Heart left ventricle (tissue), 16 donors: Measurements from ENCODE around the gene ZNF440. TPM values are rescaled to one million over a fixed set of nuclear protein-coding genes. Genes with fewer than 3 reads are reported as not detected.
A peak's percentile ranks its signal among the peaks of the same experiment; 100 is the strongest.
"Not testable (repeated sequence)": the region's sequence is repeated elsewhere in the genome, so short reads cannot be mapped to it uniquely, and the experiment has no call there.

Source experiments
- ATAC-seq, 4 donors: fragments of 200-7000 bp; cut with Tn5 transposase; one replicate each; pipeline ENCODE4 v1.9.1; 2020 to 2022; ENCODE audit warnings: moderate library complexity in 4 of 4, mild to moderate bottlenecking in 3 of 4, moderate number of reproducible peaks in 1 of 4
- DNase-seq, 5 donors: peaks; one replicate each; pipeline ENCODE4 v3.0.0-alpha.2; 2020
- H3K27ac ChIP-seq, 12 donors: fragments of 200-600 bp; sonication (generic) in 4 of 12; one replicate each; pipeline versions ENCODE4 v1.5.0 to v1.8.0; 2016 to 2022; ENCODE audit warnings: mild to moderate bottlenecking in 2 of 12
- H3K27me3 ChIP-seq, 9 donors: fragments of 200-600 bp; sonication (generic) in 2 of 9; one replicate each; pipeline versions ENCODE4 v1.5.1 to v1.8.0; 2016 to 2022; ENCODE audit warnings: mild to moderate bottlenecking in 3 of 9
- H3K36me3 ChIP-seq, 9 donors: fragments of 200-600 bp; sonication (generic) in 2 of 9; one replicate each; pipeline versions ENCODE4 v1.5.0 to v1.8.0; 2018 to 2022; ENCODE audit warnings: mild to moderate bottlenecking in 2 of 9
- H3K4me1 ChIP-seq, 12 donors: fragments of 200-600 bp; sonication (generic) in 4 of 12; one replicate each; pipeline versions ENCODE4 v1.5.0 to v1.8.0; 2016 to 2022; ENCODE audit warnings: mild to moderate bottlenecking in 3 of 12
- H3K4me3 ChIP-seq, 12 donors: fragments of 200-600 bp; sonication (generic) in 4 of 12; one replicate each; pipeline versions ENCODE4 v1.5.0 to v1.8.0; 2017 to 2022; ENCODE audit warnings: mild to moderate bottlenecking in 9 of 12, moderate library complexity in 4 of 12
- H3K9me3 ChIP-seq, 12 donors: fragments of 200-600 bp; sonication (generic) in 4 of 12; one replicate each; pipeline versions ENCODE4 v1.5.0 to v1.8.0; 2016 to 2022; ENCODE audit warnings: mild to moderate bottlenecking in 1 of 12
- POLR2A ChIP-seq, 2 donors: fragments of 450-650 bp; IDR thresholded peaks; one replicate each; pipeline ENCODE4 v1.6.1; 2017; ENCODE audit warnings: antibody characterized with exemption in 2 of 2, mild to moderate bottlenecking in 2 of 2, moderate library complexity in 2 of 2
- WGBS, 4 donors: extraction: QIAGEN DNeasy Blood & Tissue Kit in 2 of 4; methylation state at CpG; one replicate each; pipeline versions ENCODE4 v1.1.5 to v1.1.7; 2013 to 2018; 5-methylcytosine and 5-hydroxymethylcytosine counted together
- intact Hi-C, 10 donors: fragments of 100-400 bp; cut with DNase I; formaldehyde crosslinking; loops; one replicate each; pipeline versions ENCODE4 v1.11.1 to v1.14.2; 2022
- polyA plus RNA-seq, 2 donors: library from polyadenylated mRNA; stranded (reverse); fragments of 200-250 nt; gene quantifications; one replicate each; pipeline ENCODE4 v1.2.3, GENCODE V29; 2013
- total RNA-seq, 9 donors: library from RNA; depleted of rRNA in 2 of 9; stranded (reverse); fragments of >200 nt in 2 of 9; fragmentation: NEBNext Ultra II Directional in 3 of 9; extraction: Animal tissue kit (Norgen Biotek cat#: 25700) in 3 of 9; gene quantifications; one replicate each; pipeline versions ENCODE4 v1.1.0 to v1.2.4, GENCODE V29; 2016 to 2023
- TF ChIP-seq, protein P1 (sequence below), 12 donors: fragments of 200-600 bp; sonication (generic) in 4 of 12; IDR thresholded peaks; one replicate each; pipeline versions ENCODE4 v1.5.0 to v1.8.0; 2018 to 2022; ENCODE audit warnings: antibody characterized with exemption in 12 of 12, mild to moderate bottlenecking in 5 of 12
- donor health status: ischemic (EF 13 %, LVEDD 7.1; RV severe dilation, severe dysfunction).
- donor health status: healthy with polysubstance abuse.
- donor health status: DM: no; HTN: yes; CAD: no.
- donor health status: DM: no; HTN: no; CAD: no.
- donor health status: ischemic (EF 25% LVEDD 6.9; RV normal size, moderate dysfunction).
- donor health status: ischemic (EF 25% LVEDD 5.7; RV mildly dilated, moderate dysfunction).
- donor health status: healthy.
- donor health status: DM: yes; HTN: yes; CAD: no.
- donor health status: ischemic (EF 35%, LVEDD 5.7; RV mildly dilated, moderate dysfunction).
- donor health status: nonischemic (EF 11% LVEDD 7.7; RV severe dilation, severe dysfunction).
- donor health status: DM: yes; HTN: yes; CAD: no.
- donor health status: PGD.
- donor health status: ischemic (EF 29% LVEDD 5.4; RV normal size, mild dysfunction).
- donor health status: nonischemic (EF 23%, LVEDD 6.1; RV moderate dilation, normal function).

The ZNF440 gene
- total and polyA plus RNA-seq, 11 donors: 2.5 to 6.6 (median 5.0) TPM

DNA sequence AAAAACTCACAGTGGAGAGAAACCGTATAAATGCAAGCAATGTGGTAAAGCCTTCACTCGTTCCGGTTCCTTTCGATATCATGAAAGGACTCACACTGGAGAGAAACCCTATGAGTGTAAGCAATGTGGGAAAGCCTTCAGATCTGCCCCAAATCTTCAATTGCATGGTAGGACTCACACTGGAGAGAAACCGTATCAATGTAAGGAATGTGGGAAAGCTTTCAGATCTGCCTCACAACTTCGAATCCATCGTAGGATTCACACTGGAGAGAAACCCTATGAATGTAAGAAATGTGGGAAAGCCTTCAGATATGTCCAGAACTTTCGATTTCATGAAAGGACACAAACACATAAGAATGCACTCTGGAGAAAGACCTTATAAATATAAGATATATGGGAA is 54.1 kb downstream of the ZNF440 start:
- no peak for ATAC-seq
- Histone ChIP-seq H3K27me3 (no peaks in the 10 kb centered on the region), H3K4me1 (no peaks in the 10 kb centered on the region), H3K9me3 (peaks cover 5 to 93% (median 43%) of the 10 kb centered on the region in 12 donors), H3K36me3 (peaks cover 5 to 50% (median 28%) of the 10 kb centered on the region in 9 donors), H3K4me3 (no peak overlapping the region), H3K27ac (no peak overlapping the region)
- TF ChIP-seq POLR2A (IDR thresholded peaks at IDR 0.05): no peak
- TF ChIP-seq, protein P1, sequence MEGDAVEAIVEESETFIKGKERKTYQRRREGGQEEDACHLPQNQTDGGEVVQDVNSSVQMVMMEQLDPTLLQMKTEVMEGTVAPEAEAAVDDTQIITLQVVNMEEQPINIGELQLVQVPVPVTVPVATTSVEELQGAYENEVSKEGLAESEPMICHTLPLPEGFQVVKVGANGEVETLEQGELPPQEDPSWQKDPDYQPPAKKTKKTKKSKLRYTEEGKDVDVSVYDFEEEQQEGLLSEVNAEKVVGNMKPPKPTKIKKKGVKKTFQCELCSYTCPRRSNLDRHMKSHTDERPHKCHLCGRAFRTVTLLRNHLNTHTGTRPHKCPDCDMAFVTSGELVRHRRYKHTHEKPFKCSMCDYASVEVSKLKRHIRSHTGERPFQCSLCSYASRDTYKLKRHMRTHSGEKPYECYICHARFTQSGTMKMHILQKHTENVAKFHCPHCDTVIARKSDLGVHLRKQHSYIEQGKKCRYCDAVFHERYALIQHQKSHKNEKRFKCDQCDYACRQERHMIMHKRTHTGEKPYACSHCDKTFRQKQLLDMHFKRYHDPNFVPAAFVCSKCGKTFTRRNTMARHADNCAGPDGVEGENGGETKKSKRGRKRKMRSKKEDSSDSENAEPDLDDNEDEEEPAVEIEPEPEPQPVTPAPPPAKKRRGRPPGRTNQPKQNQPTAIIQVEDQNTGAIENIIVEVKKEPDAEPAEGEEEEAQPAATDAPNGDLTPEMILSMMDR (IDR thresholded peaks at IDR 0.05): no peak
- no peak for DNase-seq
- intact Hi-C loops: no loop called here
- 95 to 97% (median 96%) methylated on average over 8 of the region's 8 CpGs for WGBS, 4 donors

DNA sequence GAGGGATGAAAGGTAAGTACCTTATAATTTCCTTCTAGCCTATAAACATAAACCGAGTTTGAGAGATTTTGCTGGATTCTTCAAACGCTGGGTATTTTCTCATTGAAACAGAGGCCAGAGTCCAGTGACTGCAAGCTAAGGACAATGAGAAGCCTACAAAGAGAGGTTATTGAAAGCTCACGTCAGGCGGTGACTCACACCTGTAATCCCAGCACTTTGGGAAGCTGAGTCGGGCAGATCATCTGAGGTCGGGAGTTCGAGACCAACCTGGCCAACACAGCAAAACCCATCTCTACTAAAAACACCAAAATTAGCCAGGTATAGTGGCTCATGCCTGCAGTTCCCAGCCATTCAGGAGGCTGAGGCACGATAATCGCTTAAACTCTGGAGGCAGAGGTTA is 58.6 kb downstream of the ZNF440 start:
- Histone ChIP-seq H3K27me3 (no peaks in the 10 kb centered on the region), H3K36me3 (peaks cover 5 to 28% (median 12%) of the 10 kb centered on the region in 9 donors), H3K4me3 (no peak overlapping the region), H3K9me3 (peaks cover 5 to 49% (median 28%) of the 10 kb centered on the region in 12 donors), H3K4me1 (no peaks in the 10 kb centered on the region), H3K27ac (no peak overlapping the region)
- WGBS, 4 donors: 88 to 95% (median 93%) methylated on average over 9 of the region's 9 CpGs
- DNase-seq (no peak), ATAC-seq (no peak)
- TF ChIP-seq, protein P1 (IDR thresholded peaks at IDR 0.05): no peak
- no peak for TF ChIP-seq POLR2A (IDR thresholded peaks at IDR 0.05)
- intact Hi-C loops: no loop called here

DNA sequence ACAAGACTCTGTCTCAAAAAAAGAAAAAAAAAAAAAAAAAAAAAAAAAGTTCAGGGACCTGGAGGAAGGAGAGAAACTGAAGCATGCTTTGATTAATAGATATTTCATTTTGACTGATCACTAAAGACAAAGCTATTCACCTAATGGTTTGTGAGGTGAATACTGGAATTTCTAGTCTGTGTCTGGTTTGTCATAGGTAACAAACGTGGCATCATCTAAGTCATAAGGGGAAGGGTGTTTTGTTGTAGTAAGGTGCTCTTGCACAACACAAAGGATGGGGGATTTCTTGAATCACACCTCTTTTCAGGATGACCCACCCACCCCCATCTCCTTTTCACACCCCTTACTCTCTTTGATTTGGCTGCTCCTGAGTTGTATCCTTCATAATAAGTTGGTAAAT is 59.7 kb downstream of the ZNF440 start:
- H3K4me1 ChIP-seq: no peaks in the 10 kb centered on the region
- TF ChIP-seq POLR2A (IDR thresholded peaks at IDR 0.05): no peak
- TF ChIP-seq, protein P1 (IDR thresholded peaks at IDR 0.05): no peak
- H3K27me3 ChIP-seq: no peaks in the 10 kb centered on the region
- H3K9me3 ChIP-seq: peaks cover 0 to 37% (median 17%) of the 10 kb centered on the region in 12 donors
- 77 to 89% (median 81%) methylated on average over 1 of the region's 1 CpG for WGBS, 4 donors
- no peak overlapping the region for H3K27ac ChIP-seq
- intact Hi-C loops: no loop called here
- ATAC-seq (no peak), DNase-seq (no peak)
- peaks cover 0 to 17% (median under 1%) of the 10 kb centered on the region in 9 donors for H3K36me3 ChIP-seq
- H3K4me3 ChIP-seq: no peak overlapping the region

DNA sequence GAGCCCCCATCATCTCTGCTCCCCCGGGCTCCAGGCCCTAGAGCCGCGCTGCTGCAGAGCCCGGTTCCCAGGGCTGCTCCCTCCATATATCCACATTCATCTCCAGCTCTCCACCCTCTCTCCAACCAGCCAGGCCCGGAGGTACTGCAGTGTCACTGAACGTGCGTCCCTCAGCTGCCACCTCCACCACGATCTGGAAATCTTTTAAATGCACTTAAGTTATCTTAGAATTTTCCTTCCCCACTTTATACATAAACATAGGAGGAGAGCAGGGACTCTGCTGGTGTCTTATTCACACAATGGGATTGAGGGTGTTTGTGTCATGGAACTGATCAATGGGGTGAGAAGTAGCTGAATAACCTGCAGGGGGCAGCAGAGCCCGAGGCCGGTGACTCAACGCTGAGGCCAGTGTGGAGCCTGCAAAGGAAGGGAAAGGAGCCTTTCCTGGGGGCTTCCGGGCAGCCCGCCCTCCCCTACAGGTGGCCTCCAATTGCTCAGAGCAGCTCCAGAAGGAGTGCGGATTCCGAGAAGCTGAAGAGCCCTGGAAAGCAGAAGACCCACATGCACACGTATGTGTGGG is 65.7 kb downstream of the ZNF440 start:
- TF ChIP-seq, protein P1 (IDR thresholded peaks at IDR 0.05): peak; percentile 17 to 48 (median 36)
- H3K27me3 ChIP-seq, H3K9me3 ChIP-seq, H3K4me1 ChIP-seq, H3K27ac ChIP-seq, H3K36me3 ChIP-seq, H3K4me3 ChIP-seq: not testable (repeated sequence)
- peak in 2 of 5 donors; percentile 24 to 64 for DNase-seq
- peak in 2 of 4 donors; percentile 38 to 52 for ATAC-seq
- WGBS, 4 donors: 73 to 75% (median 74%) methylated on average over 16 of the region's 16 CpGs
- intact Hi-C loops: loop anchor here (2.0 to 10.0 kb wide), 10 partner anchors 43 to 263 kb away; partner anchors contain the start of genes ZNF20 (in 5 of the 10) and ZNF491 (in 3 of the 10)
